HG03342 (cell line): ENCODE data around the gene CTSO.
A peak's percentile ranks its signal among the peaks of the same experiment; 100 is the strongest.
"Not testable (repeated sequence)": the region's sequence is repeated elsewhere in the genome, so short reads cannot be mapped to it uniquely, and the experiment has no call there.

ENCODE experiments used
- ATAC-seq: cut with Tn5 transposase; IDR thresholded peaks from one replicate; pipeline ENCODE4 v1.9.1; 2021; ENCODE audit warnings: mild to moderate bottlenecking, moderate library complexity; ENCODE audit not compliant: unreplicated experiment

The CTSO gene

GRCh38 chr4:155908187-155909139, 45.2 kb downstream of the CTSO start:
- peak; percentile 68 for ATAC-seq

- ATAC-seq: no peak
Observed at GRCh38 chr4:155907556-155907955, 46.1 kb downstream of the CTSO start.

- ATAC-seq: no peak
Observed at GRCh38 chr4:155906554-155907247, 47.0 kb downstream of the CTSO start.

DNA sequence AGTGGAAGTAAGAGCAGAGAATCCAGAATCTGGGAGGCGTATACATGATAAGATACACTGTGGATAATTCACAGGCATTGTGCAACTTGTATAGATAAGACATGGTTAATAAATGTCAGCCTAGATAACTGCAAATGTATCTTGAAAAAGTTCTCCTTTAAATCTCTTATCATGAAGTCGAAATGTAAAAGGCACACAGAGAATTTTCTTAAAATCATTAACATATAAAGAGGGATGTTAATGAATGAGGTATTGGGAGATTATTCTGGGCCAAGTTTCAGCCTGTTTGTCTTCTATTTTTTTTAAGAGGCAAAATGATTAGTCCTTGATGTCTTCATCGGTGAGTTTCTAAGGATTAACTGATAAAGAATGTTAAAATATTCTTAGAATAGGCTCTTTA, 49.3 kb downstream of the CTSO start:
- ATAC-seq: no peak

DNA sequence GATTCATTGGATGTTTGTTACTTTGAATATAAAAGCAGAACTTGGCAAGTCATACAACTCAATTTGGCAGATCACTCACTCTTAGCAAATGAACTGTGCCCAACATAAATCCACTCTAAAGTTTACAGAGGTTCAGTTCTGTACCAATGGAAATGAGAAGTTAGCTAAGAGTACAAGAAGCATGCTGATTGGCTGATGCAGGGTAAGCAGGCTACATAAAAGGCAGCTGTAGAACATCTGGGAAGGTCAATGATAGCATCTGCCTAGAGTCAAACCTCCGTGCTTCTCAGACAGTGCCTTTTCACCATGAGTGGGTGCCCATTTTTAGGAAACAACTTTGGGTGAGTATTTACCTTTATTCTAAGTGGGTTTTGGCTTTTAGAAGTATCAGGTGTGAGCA, 50.2 kb downstream of the CTSO start, which contains the start of gene TDO2:
TSS of gene TDO2 (plus strand) at position 244 of the 400 bp plus-strand sequence. CDS start at position 307, 63 bp downstream.
- no peak for ATAC-seq

GRCh38 chr4:155901013-155901412, 52.7 kb downstream of the CTSO start:
- no peak for ATAC-seq

GRCh38 chr4:155900381-155900780, 53.3 kb downstream of the CTSO start:
- ATAC-seq: no peak

DNA sequence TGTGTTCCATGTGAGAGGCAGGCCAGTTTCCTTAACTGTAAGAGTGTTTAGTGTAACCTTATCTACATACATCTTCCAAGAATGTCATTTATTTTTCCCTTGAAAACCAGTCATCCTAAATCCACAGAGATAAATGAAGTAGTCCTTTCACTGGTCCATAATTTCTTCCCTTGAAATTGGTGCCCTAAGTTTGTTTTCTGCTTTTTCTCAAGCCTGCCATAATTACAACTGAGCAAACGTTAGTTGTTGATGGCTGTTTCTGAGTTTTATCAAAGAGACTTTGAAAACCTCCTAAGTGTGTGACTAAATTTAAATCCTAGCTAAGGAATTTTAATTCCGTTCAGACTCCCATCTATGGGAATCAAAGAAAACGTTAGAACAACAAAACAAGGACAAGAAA, 53.8 kb downstream of the CTSO start:
- ATAC-seq: no peak

DNA sequence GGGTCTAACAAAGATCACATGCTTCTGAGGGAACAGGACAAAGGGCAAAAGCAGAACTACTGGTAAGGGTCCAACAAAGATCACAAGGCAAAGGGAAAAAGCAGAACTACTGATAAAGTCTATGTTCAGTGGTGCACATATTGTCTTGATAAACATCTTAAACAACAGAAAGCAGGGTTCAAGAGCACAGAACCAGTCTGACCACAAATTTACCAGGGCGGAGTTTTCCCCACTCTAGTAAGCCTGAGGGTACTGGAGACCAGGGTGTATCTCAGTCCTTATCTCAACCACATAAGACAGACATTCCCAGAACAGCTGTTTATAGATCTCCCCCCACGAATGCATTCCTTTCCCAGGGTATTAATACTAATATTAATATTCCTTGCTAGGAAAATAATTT, 55.3 kb downstream of the CTSO start:
- ATAC-seq: not testable (repeated sequence)

DNA sequence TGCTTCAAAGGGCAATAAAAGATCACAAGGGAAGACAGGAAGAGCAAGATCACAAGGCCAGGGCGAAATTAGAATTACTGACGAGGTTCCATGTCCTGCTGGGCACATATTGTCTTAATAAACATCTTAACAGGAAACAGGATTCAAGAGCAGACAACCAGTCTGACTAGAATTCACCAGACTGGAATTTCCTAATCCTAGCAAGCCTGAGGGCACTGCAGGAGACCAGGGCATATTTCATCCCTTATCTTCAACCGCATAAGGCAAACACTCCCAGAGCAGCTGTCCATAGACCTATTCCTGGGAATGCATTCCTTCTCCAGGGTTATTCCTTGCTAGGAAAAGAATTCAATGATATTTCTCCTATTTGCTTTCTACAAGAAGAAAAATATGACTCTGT, 62.6 kb downstream of the CTSO start:
- ATAC-seq: no peak

DNA sequence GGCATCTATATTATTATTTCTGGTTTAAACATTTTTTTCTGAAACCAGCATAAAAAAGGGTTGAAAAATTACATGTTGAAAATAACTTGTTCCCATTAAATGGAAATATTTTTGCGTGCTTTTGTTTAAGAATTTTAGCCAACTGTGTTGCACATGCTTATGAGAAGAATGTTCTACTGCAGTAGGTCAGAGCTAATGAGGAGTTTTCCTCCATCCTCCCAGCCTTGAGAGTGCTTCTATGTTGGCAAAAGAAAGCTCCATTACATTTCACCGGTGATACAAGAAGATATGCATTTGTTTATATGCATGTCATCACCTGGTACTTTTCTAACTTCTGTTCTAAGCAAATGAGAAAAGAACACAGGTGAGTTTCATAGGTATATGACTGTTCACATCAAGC, 63.7 kb downstream of the CTSO start:
- no peak for ATAC-seq

- peak; percentile 97 for ATAC-seq
Observed at GRCh38 chr4:155889031-155889793, 64.5 kb downstream of the CTSO start.

DNA sequence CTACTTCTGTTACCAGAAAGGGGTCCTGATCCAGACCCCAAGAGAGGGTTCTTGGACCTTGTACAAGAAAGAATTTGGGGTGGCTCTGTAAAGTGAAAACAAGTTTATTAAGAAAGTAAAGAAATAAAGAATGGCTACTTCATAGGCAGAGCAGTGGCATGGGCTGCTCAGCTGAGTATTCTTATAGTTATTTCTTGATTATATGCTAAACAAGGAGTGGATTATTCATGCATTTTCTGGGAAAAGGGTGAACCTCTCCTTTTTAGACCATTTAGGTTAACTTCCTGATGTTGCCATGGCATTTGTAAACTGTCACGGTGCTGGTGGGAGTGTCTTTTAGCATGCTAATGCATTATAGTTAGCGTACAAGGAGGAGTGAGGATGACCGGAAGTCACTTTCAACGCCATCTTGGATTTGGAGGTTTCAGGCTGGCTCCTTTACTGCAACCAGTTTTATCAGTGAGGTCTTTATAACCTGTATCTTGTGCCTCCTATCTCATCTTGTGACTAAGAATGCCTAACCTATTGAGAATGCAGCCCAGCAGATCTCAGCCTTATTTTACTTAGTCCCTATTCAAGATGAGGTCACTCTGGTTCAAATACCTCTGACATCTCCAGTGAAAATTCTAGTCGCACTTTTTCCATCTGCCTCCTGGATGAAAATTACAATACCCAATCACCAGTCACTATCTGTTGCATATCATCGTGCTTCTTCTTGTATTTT, 65.7 kb downstream of the CTSO start:
- no peak for ATAC-seq

- no peak for ATAC-seq
Observed at GRCh38 chr4:155887045-155887444, 66.6 kb downstream of the CTSO start.

DNA sequence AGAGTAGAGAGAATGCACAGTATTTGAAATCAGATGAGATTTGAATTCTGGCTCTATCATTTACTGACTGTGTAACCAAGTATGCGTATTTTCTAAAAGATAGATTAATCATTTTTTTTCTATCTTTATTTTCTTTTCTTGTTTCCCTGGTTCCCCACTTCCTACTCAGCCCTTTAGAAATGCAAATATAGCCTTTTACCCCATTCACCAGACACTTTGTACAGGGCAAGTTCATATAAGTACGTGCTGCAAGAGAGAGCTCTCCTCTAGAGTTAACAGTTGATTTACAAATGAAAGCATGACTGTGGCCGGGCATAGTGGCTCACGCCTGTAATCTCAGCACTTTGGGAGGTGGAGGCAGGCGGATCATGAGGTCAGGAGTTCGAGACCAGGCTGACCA, 68.0 kb downstream of the CTSO start:
- ATAC-seq: no peak

GRCh38 chr4:155883895-155884294, 69.8 kb downstream of the CTSO start:
- ATAC-seq: no peak

DNA sequence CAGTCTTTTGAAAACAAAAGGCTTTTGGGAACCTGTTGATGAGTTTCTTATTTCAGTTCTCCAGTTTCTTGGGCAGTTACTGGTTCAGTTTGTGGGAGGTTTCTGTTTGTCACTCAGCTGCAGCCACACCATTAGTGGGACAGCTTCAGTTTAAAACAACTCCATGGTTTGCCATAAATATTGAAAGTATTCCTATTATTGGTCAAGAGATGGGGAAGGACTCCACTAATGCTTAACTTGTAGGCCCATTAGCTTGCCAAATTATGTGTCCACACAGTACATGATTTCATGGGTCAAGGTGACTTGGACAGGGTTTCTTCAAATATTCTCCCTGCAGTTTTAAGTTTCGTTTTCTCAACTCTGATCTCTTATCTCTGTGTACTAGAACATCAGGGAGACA, 72.1 kb downstream of the CTSO start:
- ATAC-seq: peak; percentile 69

DNA sequence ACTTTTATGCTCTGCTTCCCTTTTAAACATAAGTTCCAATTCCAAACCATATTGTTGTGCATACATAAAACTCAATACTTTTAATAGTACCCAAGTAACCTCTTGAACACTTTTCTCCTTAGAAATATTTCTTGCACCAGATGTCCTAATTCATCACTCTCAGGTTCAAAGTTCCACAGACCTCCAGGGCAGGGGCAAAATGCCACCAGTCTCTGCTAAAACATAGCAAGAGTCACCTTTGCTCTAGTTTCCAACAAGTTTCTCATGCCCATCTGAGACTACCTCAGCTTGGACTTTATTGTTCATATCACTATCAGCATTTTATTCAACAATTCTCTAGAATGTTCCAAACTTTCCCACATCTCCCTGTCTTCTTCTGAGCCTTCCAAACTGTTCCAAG, 73.9 kb downstream of the CTSO start:
- ATAC-seq: no peak

DNA sequence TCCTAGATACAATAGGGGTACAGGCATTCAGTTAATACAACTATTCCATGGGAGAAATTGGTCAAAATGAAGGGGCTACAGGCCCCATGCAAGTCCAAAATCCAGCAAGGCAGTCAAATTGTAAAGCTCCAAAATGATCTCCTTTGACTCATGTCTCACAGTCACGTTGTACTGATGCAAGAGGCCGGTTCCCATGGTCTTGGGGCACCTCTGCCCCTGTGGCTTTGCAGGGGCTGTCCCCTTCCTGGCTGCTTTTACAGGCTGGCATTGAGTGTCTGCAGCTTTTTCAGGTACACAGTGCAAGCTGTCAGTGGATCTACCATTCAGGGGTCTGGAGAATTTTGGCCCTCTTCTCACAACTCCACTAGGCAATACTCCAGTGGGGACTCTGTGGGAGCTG, 75.1 kb downstream of the CTSO start:
- no peak for ATAC-seq

GRCh38 chr4:155877971-155878370, 75.7 kb downstream of the CTSO start:
- no peak for ATAC-seq

- no peak for ATAC-seq
Observed at GRCh38 chr4:155875878-155876277, 77.8 kb downstream of the CTSO start.
